ENCODE data around the gene OOSP1.
"Not testable (repeated sequence)": the region's sequence is repeated elsewhere in the genome, so short reads cannot be mapped to it uniquely, and the experiment has no call there.

The OOSP1 gene

DNA sequence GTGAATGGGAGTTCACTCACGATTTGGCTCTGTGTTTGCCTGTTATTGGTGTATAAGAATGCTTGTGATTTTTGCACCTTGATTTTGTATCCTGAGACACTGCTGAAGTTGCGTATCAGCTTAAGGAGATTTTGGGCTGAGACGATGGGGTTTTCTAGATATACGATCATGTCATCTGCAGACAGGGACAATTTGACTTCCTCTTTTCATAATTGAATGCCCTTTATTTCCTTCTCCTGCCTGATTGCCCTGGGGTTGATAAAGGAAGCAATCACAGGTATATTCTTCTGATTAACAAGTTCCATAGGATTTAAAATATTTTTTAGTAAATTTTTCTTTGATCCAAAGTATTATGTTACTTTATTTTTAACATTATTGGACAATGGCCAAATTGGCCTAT is 43.8 kb downstream of the OOSP1 start:
- not testable (repeated sequence) for H3K9ac ChIP-seq (ENCODE audit: low read length in 5 of 5); H3K27ac ChIP-seq (ENCODE audit: low read depth, low read length); H3K9me3 ChIP-seq (ENCODE audit: control insufficient read depth in 5 of 5, low read length in 5 of 5); H3K27me3 ChIP-seq (ENCODE audit: control insufficient read depth in 5 of 5, insufficient read depth in 4 of 5, low read length in 5 of 5); H3K4me3 ChIP-seq (ENCODE audit: low read depth in 1 of 5, low read length in 5 of 5); H3K4me1 ChIP-seq (ENCODE audit: control insufficient read depth in 5 of 5, insufficient read depth in 5 of 5, low read length in 5 of 5); H3K36me3 ChIP-seq (ENCODE audit: control insufficient read depth in 5 of 5, insufficient read depth in 5 of 5, low read length in 5 of 5)

DNA sequence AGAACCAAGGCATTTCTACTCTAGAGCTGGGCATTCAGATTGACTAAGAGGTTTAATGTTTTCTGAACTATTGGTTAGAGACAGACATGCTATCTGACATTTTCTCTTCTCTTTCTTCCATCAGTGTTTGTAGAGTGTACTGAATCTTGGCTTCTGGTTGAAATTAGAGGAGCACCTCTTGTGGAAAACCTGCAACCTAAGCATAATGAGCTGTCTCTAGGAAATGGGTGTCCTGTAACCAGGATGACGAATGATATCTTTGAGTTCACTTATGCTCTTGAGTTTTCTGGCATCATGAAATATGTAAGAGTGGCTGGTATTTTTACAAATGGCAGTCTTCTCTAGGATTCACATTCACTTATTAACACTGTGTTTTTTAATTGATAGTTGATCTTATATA is 45.0 kb downstream of the OOSP1 start:
- no peaks in the 10 kb centered on the region for H3K4me1 ChIP-seq (ENCODE audit: control insufficient read depth in 5 of 5, insufficient read depth in 5 of 5, low read length in 5 of 5)
- no peaks in the 10 kb centered on the region for H3K9me3 ChIP-seq (ENCODE audit: control insufficient read depth in 5 of 5, low read length in 5 of 5)
- no peak overlapping the region for H3K27ac ChIP-seq (ENCODE audit: low read depth, low read length)
- H3K9ac ChIP-seq (ENCODE audit: low read length in 5 of 5): no peak overlapping the region
- no peaks in the 10 kb centered on the region for H3K36me3 ChIP-seq (ENCODE audit: control insufficient read depth in 5 of 5, insufficient read depth in 5 of 5, low read length in 5 of 5)
- no peaks in the 10 kb centered on the region for H3K27me3 ChIP-seq (ENCODE audit: control insufficient read depth in 5 of 5, insufficient read depth in 4 of 5, low read length in 5 of 5)
- no peak overlapping the region for H3K4me3 ChIP-seq (ENCODE audit: low read depth in 1 of 5, low read length in 5 of 5)

DNA sequence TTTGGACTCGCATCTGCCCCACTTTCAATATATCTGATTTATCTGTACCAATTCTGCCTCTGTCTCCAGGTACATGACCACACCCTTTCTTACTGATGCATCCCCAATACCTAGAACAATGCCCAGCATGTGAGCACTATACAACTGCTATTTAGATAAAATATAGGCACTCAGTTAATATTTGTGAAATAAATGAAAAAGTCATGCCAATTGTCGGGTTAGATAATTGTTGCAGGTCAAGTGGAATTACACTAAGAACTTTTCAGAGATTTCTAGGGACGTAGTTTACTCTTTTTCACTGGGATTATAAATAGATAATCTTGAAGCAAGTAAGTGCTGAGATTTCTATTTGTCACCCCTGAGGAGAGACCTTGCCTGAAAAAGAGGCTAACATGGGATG is 46.1 kb downstream of the OOSP1 start:
- H3K27ac ChIP-seq (ENCODE audit: low read depth, low read length): no peak overlapping the region
- peaks cover 0 to 5% (median 2%) of the 10 kb centered on the region in 5 donors for H3K9me3 ChIP-seq (ENCODE audit: control insufficient read depth in 5 of 5, low read length in 5 of 5)
- no peaks in the 10 kb centered on the region for H3K27me3 ChIP-seq (ENCODE audit: control insufficient read depth in 5 of 5, insufficient read depth in 4 of 5, low read length in 5 of 5)
- H3K36me3 ChIP-seq (ENCODE audit: control insufficient read depth in 5 of 5, insufficient read depth in 5 of 5, low read length in 5 of 5): no peaks in the 10 kb centered on the region
- no peaks in the 10 kb centered on the region for H3K4me1 ChIP-seq (ENCODE audit: control insufficient read depth in 5 of 5, insufficient read depth in 5 of 5, low read length in 5 of 5)
- no peak overlapping the region for H3K4me3 ChIP-seq (ENCODE audit: low read depth in 1 of 5, low read length in 5 of 5)
- no peak overlapping the region for H3K9ac ChIP-seq (ENCODE audit: low read length in 5 of 5)

DNA sequence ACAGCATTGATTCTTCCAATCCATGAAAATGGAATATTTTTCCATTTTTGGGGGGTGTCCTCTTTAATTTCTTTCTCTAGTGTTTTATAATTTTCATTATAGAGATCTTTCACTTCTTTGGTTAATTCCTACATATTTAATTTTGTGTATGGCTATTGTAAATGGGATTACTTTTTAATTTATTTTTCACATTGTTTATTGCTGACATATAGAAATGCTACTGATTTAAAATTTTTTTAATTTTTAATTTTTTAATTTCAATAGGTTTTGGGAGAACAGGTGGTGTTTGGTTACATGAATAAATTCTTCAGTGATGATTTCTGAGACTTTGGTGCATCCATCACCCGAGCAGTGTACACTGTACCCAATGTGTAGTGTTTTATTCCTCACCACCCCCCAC is 52.2 kb downstream of the OOSP1 start:
- Histone ChIP-seq H3K9me3 (ENCODE audit: control insufficient read depth in 5 of 5, low read length in 5 of 5) (peaks cover 0 to 22% (median 5%) of the 10 kb centered on the region in 5 donors), H3K36me3 (ENCODE audit: control insufficient read depth in 5 of 5, insufficient read depth in 5 of 5, low read length in 5 of 5) (no peaks in the 10 kb centered on the region), H3K27me3 (ENCODE audit: control insufficient read depth in 5 of 5, insufficient read depth in 4 of 5, low read length in 5 of 5) (no peaks in the 10 kb centered on the region), H3K4me1 (ENCODE audit: control insufficient read depth in 5 of 5, insufficient read depth in 5 of 5, low read length in 5 of 5) (no peaks in the 10 kb centered on the region), H3K4me3 (ENCODE audit: low read depth in 1 of 5, low read length in 5 of 5) (no peak overlapping the region), H3K9ac (ENCODE audit: low read length in 5 of 5) (no peak overlapping the region), H3K27ac (ENCODE audit: low read depth, low read length) (no peak overlapping the region)

DNA sequence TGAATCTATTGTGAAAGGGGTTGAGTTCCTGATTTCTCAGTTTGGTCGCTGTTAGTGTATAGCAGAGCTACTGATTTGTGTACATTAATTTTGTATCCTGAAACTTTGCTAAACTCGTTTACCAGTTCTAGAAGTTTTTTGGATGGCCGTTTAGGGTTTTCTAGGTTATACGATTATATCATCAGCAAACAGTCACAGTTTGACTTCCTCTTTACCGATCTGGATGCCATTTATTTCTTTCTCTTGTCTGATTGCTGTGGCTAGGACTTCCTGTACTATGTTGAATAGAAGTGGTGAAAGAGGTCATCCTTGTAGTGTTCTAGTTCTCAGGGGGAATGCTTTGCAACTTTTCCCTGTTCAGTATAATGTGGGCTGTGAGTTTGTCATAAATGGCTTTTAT is 54.2 kb downstream of the OOSP1 start:
- peaks cover 0 to 22% (median 5%) of the 10 kb centered on the region in 5 donors for H3K9me3 ChIP-seq (ENCODE audit: control insufficient read depth in 5 of 5, low read length in 5 of 5)
- H3K27me3 ChIP-seq (ENCODE audit: control insufficient read depth in 5 of 5, insufficient read depth in 4 of 5, low read length in 5 of 5): no peaks in the 10 kb centered on the region
- H3K4me3 ChIP-seq (ENCODE audit: low read depth in 1 of 5, low read length in 5 of 5): no peak overlapping the region
- H3K9ac ChIP-seq (ENCODE audit: low read length in 5 of 5): no peak overlapping the region
- H3K4me1 ChIP-seq (ENCODE audit: control insufficient read depth in 5 of 5, insufficient read depth in 5 of 5, low read length in 5 of 5): no peaks in the 10 kb centered on the region
- no peaks in the 10 kb centered on the region for H3K36me3 ChIP-seq (ENCODE audit: control insufficient read depth in 5 of 5, insufficient read depth in 5 of 5, low read length in 5 of 5)
- no peak overlapping the region for H3K27ac ChIP-seq (ENCODE audit: low read depth, low read length)

DNA sequence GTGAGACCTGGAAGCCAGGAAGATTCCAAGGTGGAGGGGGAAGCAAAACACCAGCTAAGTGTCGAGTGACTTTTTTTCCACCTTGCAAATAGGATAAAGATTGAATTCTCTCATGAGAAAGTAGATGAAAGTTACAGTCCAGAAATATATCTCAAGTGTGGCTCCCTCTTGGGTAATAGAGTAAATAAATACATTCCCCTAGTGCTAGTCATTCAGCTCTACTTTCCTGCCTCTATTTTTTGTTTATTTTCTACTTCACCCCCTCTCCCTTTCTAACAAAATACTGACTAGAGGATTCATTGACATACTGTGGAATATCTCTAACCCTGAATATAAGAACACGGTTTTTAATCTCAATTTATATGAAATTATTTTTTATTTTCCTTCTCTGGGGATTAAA is 59.6 kb downstream of the OOSP1 start:
- H3K4me1 ChIP-seq (ENCODE audit: control insufficient read depth in 5 of 5, insufficient read depth in 5 of 5, low read length in 5 of 5): no peaks in the 10 kb centered on the region
- no peaks in the 10 kb centered on the region for H3K27me3 ChIP-seq (ENCODE audit: control insufficient read depth in 5 of 5, insufficient read depth in 4 of 5, low read length in 5 of 5)
- no peak overlapping the region for H3K9ac ChIP-seq (ENCODE audit: low read length in 5 of 5)
- no peaks in the 10 kb centered on the region for H3K36me3 ChIP-seq (ENCODE audit: control insufficient read depth in 5 of 5, insufficient read depth in 5 of 5, low read length in 5 of 5)
- H3K27ac ChIP-seq (ENCODE audit: low read depth, low read length): no peak overlapping the region
- no peak overlapping the region for H3K4me3 ChIP-seq (ENCODE audit: low read depth in 1 of 5, low read length in 5 of 5)
- peaks cover 0 to 4% (median 0%) of the 10 kb centered on the region in 5 donors for H3K9me3 ChIP-seq (ENCODE audit: control insufficient read depth in 5 of 5, low read length in 5 of 5)

DNA sequence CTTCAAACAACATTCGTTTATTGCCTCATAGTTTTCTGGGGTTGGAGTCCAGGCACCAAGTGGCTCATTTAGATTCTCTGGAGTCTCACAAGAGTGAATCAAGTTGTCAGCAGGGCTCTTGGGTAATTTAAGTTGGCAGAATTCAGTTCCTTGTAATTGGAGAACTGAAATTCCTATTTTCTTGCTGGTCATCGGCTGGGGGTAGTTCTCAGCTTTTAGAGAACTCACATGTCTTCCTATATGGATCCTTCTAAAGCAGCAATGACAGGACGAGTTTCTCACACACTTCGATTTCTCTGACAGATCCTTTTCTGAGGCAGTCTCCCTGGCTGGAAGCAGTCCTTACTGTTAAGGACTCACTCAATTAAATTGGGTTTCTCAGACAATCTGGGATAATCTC is 61.5 kb downstream of the OOSP1 start:
- H3K36me3 ChIP-seq (ENCODE audit: control insufficient read depth in 5 of 5, insufficient read depth in 5 of 5, low read length in 5 of 5): no peaks in the 10 kb centered on the region
- no peak overlapping the region for H3K27ac ChIP-seq (ENCODE audit: low read depth, low read length)
- H3K9ac ChIP-seq (ENCODE audit: low read length in 5 of 5): no peak overlapping the region
- no peaks in the 10 kb centered on the region for H3K27me3 ChIP-seq (ENCODE audit: control insufficient read depth in 5 of 5, insufficient read depth in 4 of 5, low read length in 5 of 5)
- H3K4me1 ChIP-seq (ENCODE audit: control insufficient read depth in 5 of 5, insufficient read depth in 5 of 5, low read length in 5 of 5): no peaks in the 10 kb centered on the region
- no peak overlapping the region for H3K4me3 ChIP-seq (ENCODE audit: low read depth in 1 of 5, low read length in 5 of 5)
- peaks cover 0 to 4% (median 1%) of the 10 kb centered on the region in 5 donors for H3K9me3 ChIP-seq (ENCODE audit: control insufficient read depth in 5 of 5, low read length in 5 of 5)

DNA sequence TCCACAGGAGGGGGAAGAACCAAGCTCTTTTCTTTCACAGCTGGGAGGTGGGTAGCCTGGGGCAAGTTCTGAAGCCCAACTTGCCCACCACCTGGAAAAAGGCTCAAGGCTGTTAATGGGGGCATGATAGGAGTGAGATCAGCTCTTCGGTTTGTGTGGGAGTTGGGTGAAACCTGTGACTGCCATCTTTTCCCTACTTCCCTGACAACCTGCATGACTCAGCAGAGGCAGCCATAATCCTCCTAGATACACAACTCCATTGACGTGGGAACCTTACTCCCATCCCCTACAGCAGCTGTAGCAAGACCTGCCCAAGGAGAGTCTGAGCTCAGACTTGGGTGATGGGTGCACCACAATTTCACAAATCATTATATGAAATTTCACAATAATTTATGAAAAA is 65.5 kb downstream of the OOSP1 start:
- H3K27ac ChIP-seq (ENCODE audit: low read depth, low read length): no peak overlapping the region
- no peak overlapping the region for H3K4me3 ChIP-seq (ENCODE audit: low read depth in 1 of 5, low read length in 5 of 5)
- H3K36me3 ChIP-seq (ENCODE audit: control insufficient read depth in 5 of 5, insufficient read depth in 5 of 5, low read length in 5 of 5): no peaks in the 10 kb centered on the region
- peaks cover 0 to 4% (median 0%) of the 10 kb centered on the region in 5 donors for H3K9me3 ChIP-seq (ENCODE audit: control insufficient read depth in 5 of 5, low read length in 5 of 5)
- H3K4me1 ChIP-seq (ENCODE audit: control insufficient read depth in 5 of 5, insufficient read depth in 5 of 5, low read length in 5 of 5): no peaks in the 10 kb centered on the region
- no peaks in the 10 kb centered on the region for H3K27me3 ChIP-seq (ENCODE audit: control insufficient read depth in 5 of 5, insufficient read depth in 4 of 5, low read length in 5 of 5)
- no peak overlapping the region for H3K9ac ChIP-seq (ENCODE audit: low read length in 5 of 5)

DNA sequence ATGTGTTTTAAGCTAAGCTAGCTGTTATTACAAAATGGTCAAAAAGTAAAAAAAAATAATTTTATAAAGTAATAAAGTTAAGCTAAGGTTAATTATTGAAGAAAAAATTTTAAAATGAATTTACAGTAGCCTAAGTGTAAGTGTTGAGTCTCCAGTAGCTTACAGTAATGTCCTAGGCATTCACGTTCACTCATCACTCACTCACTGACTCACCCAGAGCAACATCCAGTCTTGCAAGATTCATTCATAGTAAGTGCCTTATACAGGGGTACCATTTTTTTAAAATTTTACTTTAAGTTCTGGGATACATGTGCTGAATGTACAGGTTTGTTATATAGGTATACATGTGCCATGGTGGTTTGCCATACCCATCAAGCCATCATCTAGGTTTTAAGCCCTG is 67.1 kb downstream of the OOSP1 start:
- no peaks in the 10 kb centered on the region for H3K36me3 ChIP-seq (ENCODE audit: control insufficient read depth in 5 of 5, insufficient read depth in 5 of 5, low read length in 5 of 5)
- H3K4me3 ChIP-seq (ENCODE audit: low read depth in 1 of 5, low read length in 5 of 5): no peak overlapping the region
- H3K9ac ChIP-seq (ENCODE audit: low read length in 5 of 5): no peak overlapping the region
- peaks cover 0 to 3% (median 0%) of the 10 kb centered on the region in 5 donors for H3K9me3 ChIP-seq (ENCODE audit: control insufficient read depth in 5 of 5, low read length in 5 of 5)
- no peaks in the 10 kb centered on the region for H3K4me1 ChIP-seq (ENCODE audit: control insufficient read depth in 5 of 5, insufficient read depth in 5 of 5, low read length in 5 of 5)
- H3K27ac ChIP-seq (ENCODE audit: low read depth, low read length): no peak overlapping the region
- no peaks in the 10 kb centered on the region for H3K27me3 ChIP-seq (ENCODE audit: control insufficient read depth in 5 of 5, insufficient read depth in 4 of 5, low read length in 5 of 5)

All from subcutaneous abdominal adipose tissue (tissue), 5 donors.